HUES48 (cell line): ENCODE measurements around the gene SPACA6.

ENCODE experiments used
- H3K27ac ChIP-seq: one replicate; pipeline ENCODE4 v1.7.0; 2013; ENCODE audit warnings: low read depth, low read length, inconsistent platforms
- H3K27me3 ChIP-seq: 2 replicates; pipeline ENCODE4 v1.6.1; 2013; ENCODE audit warnings: mild to moderate bottlenecking, low read length; ENCODE audit not compliant: control insufficient read depth, insufficient read depth
- H3K36me3 ChIP-seq: 2 replicates; pipeline ENCODE4 v1.6.1; 2013; ENCODE audit warnings: low read length; ENCODE audit not compliant: control insufficient read depth, insufficient read depth
- H3K4me1 ChIP-seq: 2 replicates; pipeline ENCODE4 v1.6.1; 2013; ENCODE audit warnings: mild to moderate bottlenecking, low read length; ENCODE audit not compliant: control insufficient read depth, insufficient read depth
- H3K4me3 ChIP-seq: 2 replicates; pipeline ENCODE4 v1.5.1; 2013; ENCODE audit warnings: mild to moderate bottlenecking, low read depth, low read length
- H3K9ac ChIP-seq: 2 replicates; pipeline ENCODE4 v1.6.1; 2013; ENCODE audit warnings: mild to moderate bottlenecking, low read depth, low read length, moderate library complexity
- H3K9me3 ChIP-seq: 2 replicates; pipeline ENCODE4 v1.6.1; 2013; ENCODE audit warnings: low read length; ENCODE audit not compliant: control insufficient read depth, insufficient read depth

Gene SPACA6

DNA sequence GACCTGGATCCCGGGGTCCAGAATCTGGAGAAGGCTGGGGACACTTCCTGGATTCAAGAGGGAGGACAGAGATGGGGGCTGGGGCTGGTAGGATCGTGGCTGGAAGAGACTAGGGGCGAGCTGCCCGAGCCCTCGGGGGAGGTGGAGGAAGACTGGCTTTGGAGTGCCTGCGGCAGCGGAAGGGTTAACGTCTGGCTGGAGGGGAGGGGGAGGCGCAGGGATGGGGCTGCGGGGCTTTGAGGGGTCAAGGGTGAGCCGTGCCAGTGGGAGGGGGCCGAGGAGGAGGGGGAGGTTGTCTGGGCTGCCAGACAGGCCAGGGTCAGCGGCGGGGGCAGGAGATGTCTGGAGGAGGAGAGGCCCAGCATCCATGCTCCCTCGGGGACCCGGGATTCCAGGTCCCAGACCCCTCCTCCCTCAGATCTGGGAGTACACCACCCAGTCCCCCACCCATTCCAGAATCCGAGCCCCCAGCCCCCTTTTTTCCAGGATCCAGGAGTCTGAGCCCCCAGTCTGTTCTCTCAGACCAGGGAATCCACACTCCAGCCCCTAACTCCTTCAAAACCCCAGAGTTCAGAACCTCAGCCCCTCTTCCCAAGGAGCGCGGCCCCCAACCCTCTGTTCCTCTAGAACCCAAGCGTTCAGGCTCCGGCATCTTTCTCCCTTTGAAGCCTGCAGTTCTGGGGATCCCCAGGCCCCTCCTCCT, 3.2 kb upstream of the SPACA6 start:
- H3K4me3 ChIP-seq, result peak overlapping the region; percentile 68

GRCh38 chr19:51690454-51691073, 2.6 kb upstream of the SPACA6 start:
- H3K27me3 ChIP-seq, result no peaks in the 10 kb centered on the region
- H3K9me3 ChIP-seq, result peaks cover 3% of the 10 kb centered on the region; the same call in 1 of the 2 replicates
- no peak overlapping the region for H3K9ac ChIP-seq
- H3K36me3 ChIP-seq, result peaks cover 7% of the 10 kb centered on the region
- peak overlapping the region; percentile 68 for H3K4me3 ChIP-seq
- H3K27ac ChIP-seq, result peak overlapping the region; percentile 81
- H3K4me1 ChIP-seq, result peaks cover 18% of the 10 kb centered on the region

More for the DNA sequence above, 3.2 kb upstream of the SPACA6 start:
- Histone ChIP-seq H3K27me3 (no peaks in the 10 kb centered on the region), H3K27ac (peak overlapping the region; percentile 81), H3K36me3 (peaks cover 4% of the 10 kb centered on the region), H3K9ac (no peak overlapping the region), H3K9me3 (peaks cover 8% of the 10 kb centered on the region; the same call in 1 of the 2 replicates), H3K4me1 (peaks cover 18% of the 10 kb centered on the region)

- Histone ChIP-seq H3K9me3 (no peaks in the 10 kb centered on the region), H3K27ac (peak overlapping the region; percentile 81), H3K9ac (no peak overlapping the region)
Observed at GRCh38 chr19:51691074-51691583, 2.0 kb upstream of the SPACA6 start.

DNA sequence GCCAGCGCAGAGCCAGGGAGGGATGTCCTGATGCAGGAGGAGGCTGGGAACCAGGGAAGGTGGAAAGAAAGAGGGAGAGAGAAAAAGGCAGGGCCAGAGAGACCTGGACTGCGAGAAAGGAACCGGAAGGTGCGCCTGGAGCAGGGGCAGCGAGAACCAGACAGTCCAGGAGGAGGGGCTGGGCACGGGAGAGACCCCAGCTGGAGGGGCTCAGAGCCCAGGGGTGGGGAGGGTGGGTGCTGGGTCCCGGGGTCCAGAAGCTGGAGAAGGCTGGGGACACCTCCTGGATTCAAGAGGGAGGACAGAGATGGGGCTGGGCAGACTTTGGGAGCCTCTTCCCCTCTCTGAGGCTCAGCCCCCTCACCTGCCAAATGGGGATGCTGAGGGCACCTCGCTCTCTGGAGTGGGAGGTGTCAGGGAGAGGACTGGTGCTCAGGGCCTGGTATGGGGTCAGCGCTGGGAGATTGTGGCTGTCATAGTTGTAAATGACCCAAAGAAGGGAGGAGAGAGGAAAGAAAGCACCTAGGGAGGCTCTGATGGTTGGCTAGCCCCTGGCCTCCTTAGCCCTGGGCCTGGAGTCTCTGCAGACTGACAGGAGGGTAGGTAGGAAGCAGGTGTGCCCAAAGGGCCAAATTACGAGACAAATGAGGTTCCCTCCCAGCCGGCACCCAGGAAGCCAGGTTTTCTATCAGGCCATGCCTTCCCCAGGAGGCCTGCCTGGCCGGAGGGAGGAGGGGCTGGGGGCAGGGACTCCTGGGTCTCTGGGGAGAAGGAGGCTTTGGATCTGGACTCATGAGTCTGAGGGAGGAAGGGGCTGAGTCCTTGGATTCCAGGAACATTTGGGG, 1.3 kb upstream of the SPACA6 start:
- Histone ChIP-seq H3K4me3 (peak overlapping the region; percentile 68), H3K4me1 (peaks cover 18% of the 10 kb centered on the region), H3K27me3 (no peaks in the 10 kb centered on the region), H3K9me3 (no peaks in the 10 kb centered on the region), H3K36me3 (peaks cover 11% of the 10 kb centered on the region), H3K27ac (no peak overlapping the region), H3K9ac (no peak overlapping the region)

More at GRCh38 chr19:51691074-51691583, 2.0 kb upstream of the SPACA6 start:
- H3K27me3 ChIP-seq, result no peaks in the 10 kb centered on the region
- peaks cover 18% of the 10 kb centered on the region for H3K4me1 ChIP-seq
- H3K36me3 ChIP-seq, result peaks cover 7% of the 10 kb centered on the region
- H3K4me3 ChIP-seq, result peak overlapping the region; percentile 68

GRCh38 chr19:51692468-51692867, 662 bp upstream of the SPACA6 start:
- H3K4me3 ChIP-seq, result no peak overlapping the region
- no peak overlapping the region for H3K27ac ChIP-seq
- H3K27me3 ChIP-seq, result no peaks in the 10 kb centered on the region
- peaks cover 14% of the 10 kb centered on the region for H3K4me1 ChIP-seq
- H3K36me3 ChIP-seq, result peaks cover 17% of the 10 kb centered on the region
- no peaks in the 10 kb centered on the region for H3K9me3 ChIP-seq
- no peak overlapping the region for H3K9ac ChIP-seq

- Histone ChIP-seq H3K36me3 (peaks cover 22% of the 10 kb centered on the region), H3K27ac (no peak overlapping the region), H3K9ac (no peak overlapping the region), H3K4me3 (no peak overlapping the region), H3K27me3 (no peaks in the 10 kb centered on the region), H3K4me1 (peaks cover 7% of the 10 kb centered on the region; the same call in 1 of the 2 replicates), H3K9me3 (no peaks in the 10 kb centered on the region)
Observed at GRCh38 chr19:51693819-51694218, 689 bp downstream of the SPACA6 start.

- Histone ChIP-seq H3K9me3 (no peaks in the 10 kb centered on the region), H3K4me1 (peaks cover 7% of the 10 kb centered on the region; the same call in 1 of the 2 replicates), H3K9ac (no peak overlapping the region), H3K36me3 (peaks cover 22% of the 10 kb centered on the region), H3K4me3 (no peak overlapping the region), H3K27ac (no peak overlapping the region), H3K27me3 (no peaks in the 10 kb centered on the region)
Observed at GRCh38 chr19:51694318-51695085, 1.4 kb downstream of the SPACA6 start.

DNA sequence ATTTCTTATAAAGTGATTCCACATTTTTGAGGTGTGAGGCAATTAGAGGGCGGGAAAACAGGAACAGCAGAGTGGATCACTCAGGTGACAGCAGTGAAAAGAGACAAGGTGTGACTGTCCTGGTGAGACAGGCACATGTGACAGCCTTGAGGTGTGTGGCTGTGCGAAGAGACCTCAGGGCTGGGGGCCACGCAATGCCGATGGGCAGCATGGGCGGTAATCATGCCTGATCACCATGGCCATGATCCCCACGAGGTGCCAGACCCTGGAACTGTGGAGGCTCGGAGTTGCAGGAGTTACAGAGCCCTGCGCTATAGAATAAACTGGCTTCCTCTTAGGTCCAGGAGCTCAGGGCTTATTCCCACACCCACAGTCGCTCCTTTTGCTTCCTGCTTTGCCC, 2.0 kb downstream of the SPACA6 start:
- peaks cover 22% of the 10 kb centered on the region for H3K36me3 ChIP-seq

DNA sequence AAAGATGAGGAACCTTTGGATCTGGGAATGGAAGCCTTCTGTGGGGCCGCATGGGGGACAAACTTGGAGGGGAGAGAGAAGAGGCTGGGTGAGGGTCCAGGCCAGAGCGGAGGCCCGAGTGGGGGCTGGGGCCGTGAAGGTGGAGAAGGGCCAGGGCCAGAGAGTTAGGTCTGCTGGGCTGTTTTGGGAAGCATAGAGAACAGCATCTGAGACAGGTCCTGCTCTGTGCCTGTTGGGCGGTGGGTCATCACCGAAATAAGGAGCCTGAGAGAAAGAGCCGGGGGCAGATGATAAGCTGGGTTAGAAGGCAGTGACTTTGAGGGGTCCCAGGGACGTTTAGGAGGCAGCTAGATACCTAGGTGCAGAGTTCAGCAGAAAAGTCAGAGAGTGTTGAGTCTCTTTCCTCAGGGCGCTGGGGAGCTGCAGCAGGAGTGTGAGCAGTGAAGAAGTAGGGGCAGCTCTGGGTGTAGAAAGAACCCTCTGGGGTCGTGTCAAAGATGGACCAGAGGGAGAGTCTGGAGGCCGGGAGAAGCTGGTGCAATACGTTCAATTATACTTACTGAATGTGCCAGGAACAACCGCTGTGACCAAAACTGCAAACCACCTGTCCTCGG, 2.7 kb downstream of the SPACA6 start:
- Histone ChIP-seq H3K4me1 (peaks cover 7% of the 10 kb centered on the region; the same call in 1 of the 2 replicates), H3K36me3 (peaks cover 22% of the 10 kb centered on the region), H3K27ac (no peak overlapping the region), H3K27me3 (no peaks in the 10 kb centered on the region), H3K9ac (no peak overlapping the region), H3K9me3 (no peaks in the 10 kb centered on the region), H3K4me3 (no peak overlapping the region)

More for the DNA sequence above, 2.0 kb downstream of the SPACA6 start:
- Histone ChIP-seq H3K27ac (no peak overlapping the region), H3K4me1 (peaks cover 7% of the 10 kb centered on the region; the same call in 1 of the 2 replicates), H3K27me3 (no peaks in the 10 kb centered on the region), H3K4me3 (no peak overlapping the region), H3K9me3 (no peaks in the 10 kb centered on the region), H3K9ac (no peak overlapping the region)

- Histone ChIP-seq H3K4me1 (peaks cover 11% of the 10 kb centered on the region; the same call in 1 of the 2 replicates), H3K27ac (no peak overlapping the region), H3K27me3 (no peaks in the 10 kb centered on the region), H3K36me3 (peaks cover 22% of the 10 kb centered on the region), H3K9me3 (no peaks in the 10 kb centered on the region), H3K4me3 (no peak overlapping the region), H3K9ac (no peak overlapping the region)
Observed at GRCh38 chr19:51696606-51697005, 3.5 kb downstream of the SPACA6 start.
